Right lobe of liver (tissue), 4 donors: Measurements from ENCODE around the gene TMEM174.

Experiments used
- POLR2A ChIP-seq: fragments of 450-650 bp; IDR thresholded peaks from one replicate; pipeline ENCODE4 v1.6.1; 2017; ENCODE audit warnings: antibody characterized with exemption, mild to moderate bottlenecking
- TF ChIP-seq, protein P1 (sequence below), 4 donors: fragments of 200-600 bp in 3 of 4; fragments of 450-650 bp in 1 of 4; IDR thresholded peaks; one replicate each; pipeline versions ENCODE4 v1.5.1 to v1.8.0; 2016 to 2022; ENCODE audit warnings: antibody characterized with exemption in 4 of 4, mild to moderate bottlenecking in 2 of 4
- donor health status: DM: no; HTN: no; CAD: no.
- donor health status: DM: no; HTN: no; CAD: no.
- donor health status: DM: no; HTN: yes; CAD: no.

DNA sequence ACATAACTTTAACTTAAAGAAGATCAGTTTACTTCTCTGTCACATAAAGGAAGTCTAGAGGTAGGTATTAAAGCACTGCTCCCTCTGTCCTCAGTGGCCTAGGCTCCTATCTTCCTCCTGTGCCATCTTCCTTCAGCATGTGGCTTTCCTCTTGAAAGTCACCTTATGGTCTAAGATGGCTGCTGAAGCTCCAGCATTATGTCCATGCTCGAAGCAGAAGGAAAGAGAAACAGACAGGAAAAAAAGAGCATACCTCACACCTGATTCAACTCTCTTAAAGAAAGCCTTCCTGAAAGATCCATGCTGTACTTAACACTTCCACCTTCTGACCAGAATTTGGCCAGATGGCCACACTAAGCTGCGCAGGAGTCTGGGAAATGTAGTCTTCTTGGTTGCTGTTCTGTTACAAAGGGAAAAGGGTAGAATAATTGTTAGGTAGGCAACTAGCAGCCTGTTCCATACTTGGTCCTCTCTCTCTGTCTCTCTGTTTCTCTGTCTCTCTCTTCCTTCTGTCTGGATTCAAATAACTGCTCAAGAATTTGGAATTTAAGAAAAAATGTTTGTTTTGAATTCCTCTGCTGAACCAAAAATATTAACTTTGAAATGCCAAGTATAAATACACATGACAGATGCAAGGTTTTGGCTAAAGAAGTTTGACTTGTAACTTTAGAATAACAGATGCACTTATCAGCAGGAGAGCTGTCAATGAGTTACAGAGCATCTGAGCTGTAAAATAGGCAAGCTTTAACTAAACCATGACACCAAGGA is 16.0 kb downstream of the TMEM174 start:
- no peak for TF ChIP-seq POLR2A
- TF ChIP-seq, protein P1, sequence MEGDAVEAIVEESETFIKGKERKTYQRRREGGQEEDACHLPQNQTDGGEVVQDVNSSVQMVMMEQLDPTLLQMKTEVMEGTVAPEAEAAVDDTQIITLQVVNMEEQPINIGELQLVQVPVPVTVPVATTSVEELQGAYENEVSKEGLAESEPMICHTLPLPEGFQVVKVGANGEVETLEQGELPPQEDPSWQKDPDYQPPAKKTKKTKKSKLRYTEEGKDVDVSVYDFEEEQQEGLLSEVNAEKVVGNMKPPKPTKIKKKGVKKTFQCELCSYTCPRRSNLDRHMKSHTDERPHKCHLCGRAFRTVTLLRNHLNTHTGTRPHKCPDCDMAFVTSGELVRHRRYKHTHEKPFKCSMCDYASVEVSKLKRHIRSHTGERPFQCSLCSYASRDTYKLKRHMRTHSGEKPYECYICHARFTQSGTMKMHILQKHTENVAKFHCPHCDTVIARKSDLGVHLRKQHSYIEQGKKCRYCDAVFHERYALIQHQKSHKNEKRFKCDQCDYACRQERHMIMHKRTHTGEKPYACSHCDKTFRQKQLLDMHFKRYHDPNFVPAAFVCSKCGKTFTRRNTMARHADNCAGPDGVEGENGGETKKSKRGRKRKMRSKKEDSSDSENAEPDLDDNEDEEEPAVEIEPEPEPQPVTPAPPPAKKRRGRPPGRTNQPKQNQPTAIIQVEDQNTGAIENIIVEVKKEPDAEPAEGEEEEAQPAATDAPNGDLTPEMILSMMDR (IDR thresholded peaks at IDR 0.05), result no peak
